RWPE2 (cell line): Measurements from ENCODE around the gene IPP.

Source experiments
- ATAC-seq: fragments of 200-7000 bp; cut with Tn5 transposase; 3 replicates; pipeline ENCODE4 v1.9.1; 2021; ENCODE audit warnings: low read depth
- DNase-seq: peaks from one replicate; pipeline ENCODE4 v3.0.0-alpha.2; 2020; ENCODE audit warnings: low spot score
- H3K27ac ChIP-seq: fragments of 450-650 bp; 2 replicates; pipeline ENCODE4 v1.5.1; 2017; ENCODE audit warnings: mild to moderate bottlenecking; ENCODE audit not compliant: poor library complexity, severe bottlenecking
- H3K27me3 ChIP-seq: fragments of 250-450 bp; sonication (Bioruptor Pico); 2 replicates; pipeline ENCODE4 v1.5.1; 2021; ENCODE audit warnings: mild to moderate bottlenecking, moderate library complexity; ENCODE audit not compliant: insufficient read depth, poor library complexity, severe bottlenecking
- H3K36me3 ChIP-seq: fragments of 250-450 bp; sonication (Bioruptor Pico); 2 replicates; pipeline ENCODE4 v1.5.1; 2020; ENCODE audit warnings: low read depth, mild to moderate bottlenecking, moderate library complexity
- H3K4me1 ChIP-seq: fragments of 250-450 bp; sonication (Bioruptor Pico); 2 replicates; pipeline ENCODE4 v1.5.1; 2021; ENCODE audit warnings: mild to moderate bottlenecking, moderate library complexity; ENCODE audit not compliant: insufficient read depth, poor library complexity, severe bottlenecking
- H3K4me3 ChIP-seq: fragments of 250-450 bp; sonication (Bioruptor Pico); 2 replicates; pipeline ENCODE4 v1.5.1; 2021; ENCODE audit warnings: mild to moderate bottlenecking, moderate library complexity; ENCODE audit not compliant: severe bottlenecking
- H3K9me3 ChIP-seq: fragments of 250-450 bp; sonication (Bioruptor Pico); 2 replicates; pipeline ENCODE4 v1.5.1; 2021; ENCODE audit warnings: mild to moderate bottlenecking, moderate library complexity; ENCODE audit not compliant: severe bottlenecking
- CTCF ChIP-seq: fragments of 450-650 bp; IDR thresholded peaks from one replicate; pipeline ENCODE4 v1.5.1; 2017; ENCODE audit warnings: mild to moderate bottlenecking, moderate library complexity; ENCODE audit not compliant: poor library complexity, severe bottlenecking

IPP gene

DNA sequence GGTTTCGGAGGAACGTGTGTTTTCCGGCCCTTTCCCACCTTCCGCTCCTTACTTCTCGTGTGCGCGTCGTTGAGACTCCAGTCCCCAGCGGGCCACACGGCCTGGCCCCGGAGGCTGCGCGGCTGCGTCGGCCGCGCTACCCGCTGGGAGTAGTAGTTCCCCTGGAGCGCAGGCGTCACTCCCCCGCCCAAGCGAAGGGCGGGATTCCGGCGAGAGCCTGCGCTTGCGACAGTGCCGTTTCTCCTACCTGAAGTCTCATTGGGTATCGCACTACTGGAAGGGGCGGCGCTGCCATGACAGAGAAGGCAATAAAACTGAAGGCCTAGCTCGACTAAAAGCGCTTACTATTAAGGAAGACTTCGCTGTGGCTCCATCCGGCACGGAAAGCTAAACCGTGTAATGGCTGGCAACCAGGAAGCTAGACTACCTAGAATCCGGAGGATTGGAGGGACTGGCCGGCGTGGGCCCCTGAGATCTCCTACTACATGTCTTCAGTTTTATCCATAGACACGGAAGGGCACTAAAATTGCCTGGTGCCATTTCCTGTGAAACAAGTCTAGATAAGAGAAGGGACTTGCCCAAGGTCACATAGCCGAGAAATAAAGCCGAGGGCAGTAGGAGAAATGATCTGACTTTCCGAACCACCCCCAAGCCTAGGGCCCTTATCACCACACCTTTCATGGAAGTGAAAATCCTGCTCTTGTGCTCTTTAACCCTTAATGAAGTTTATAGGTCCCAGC, 63.3 kb downstream of the IPP start:
- peak overlapping the region; percentile 88 for H3K4me3 ChIP-seq
- DNase-seq (peak; percentile 97), ATAC-seq (peak; percentile 89)
- peak overlapping the region; percentile 85 for H3K27ac ChIP-seq
- H3K27me3 ChIP-seq, result no peaks in the 10 kb centered on the region
- H3K4me1 ChIP-seq, result no peaks in the 10 kb centered on the region
- H3K9me3 ChIP-seq, result no peaks in the 10 kb centered on the region
- peaks cover 21% of the 10 kb centered on the region for H3K36me3 ChIP-seq
- no peak for TF ChIP-seq CTCF

GRCh38 chr1:45686288-45687013, 64.0 kb downstream of the IPP start, which contains the start of gene GPBP1L1:
TSS of gene GPBP1L1 (minus strand) at chr1:45686533. CDS start at chr1:45659087, 27,446 bp downstream.
- H3K27me3 ChIP-seq, result no peaks in the 10 kb centered on the region
- DNase-seq, result peak; percentile 94

GRCh38 chr1:45686015-45686287, 64.5 kb downstream of the IPP start:
- peaks cover 14% of the 10 kb centered on the region for H3K36me3 ChIP-seq
- TF ChIP-seq CTCF, result peak; percentile 6
- peak; percentile 71 for DNase-seq
- H3K9me3 ChIP-seq, result no peaks in the 10 kb centered on the region
- H3K4me3 ChIP-seq, result peak overlapping the region; percentile 88
- H3K27ac ChIP-seq, result peak overlapping the region; percentile 85
- peaks cover 9% of the 10 kb centered on the region for H3K4me1 ChIP-seq
- ATAC-seq, result no peak; the same call in 2 of the 3 replicates
- H3K27me3 ChIP-seq, result no peaks in the 10 kb centered on the region

More at GRCh38 chr1:45686288-45687013, 64.0 kb downstream of the IPP start, which contains the start of gene GPBP1L1:
- Histone ChIP-seq H3K9me3 (no peaks in the 10 kb centered on the region), H3K27ac (peak within 1 kb of the TSS; percentile 85), H3K4me1 (peaks cover 5% of the 10 kb centered on the region), H3K36me3 (peaks cover 18% of the 10 kb centered on the region), H3K4me3 (peak within 1 kb of the TSS; percentile 88)
- peak; percentile 71 for ATAC-seq
- TF ChIP-seq CTCF, result no peak

DNA sequence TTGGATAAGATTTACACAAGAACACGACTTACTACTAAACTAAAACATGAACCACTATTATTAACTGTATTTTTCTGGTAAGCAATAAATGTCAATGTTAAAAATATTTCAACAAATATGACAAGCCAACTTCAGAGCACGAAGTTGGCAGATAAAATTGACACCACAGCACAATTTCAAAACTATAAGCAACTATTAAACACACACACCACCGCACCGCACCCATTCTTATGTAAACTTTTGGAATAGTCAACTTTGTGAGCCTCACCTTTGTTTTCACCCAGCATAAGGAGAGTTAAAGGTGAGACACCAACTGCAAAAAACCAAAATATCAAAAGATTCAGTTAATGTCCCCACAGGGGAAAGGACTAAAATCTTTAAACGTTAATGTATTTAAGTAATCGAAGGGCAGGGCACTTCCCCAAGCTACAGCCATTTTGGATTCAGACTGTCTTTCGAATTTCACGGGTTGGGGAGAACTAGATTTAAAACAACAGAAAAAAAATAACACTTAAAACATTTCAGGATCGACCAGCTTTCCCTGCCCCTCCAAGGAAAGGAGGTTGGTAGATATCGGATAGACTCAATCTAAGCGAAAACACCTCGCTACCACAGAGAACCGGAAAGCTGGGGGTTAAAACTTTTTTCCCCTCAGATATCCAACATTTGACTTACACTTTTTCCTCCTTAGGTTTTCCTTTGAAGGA, 65.0 kb downstream of the IPP start:
- ATAC-seq (no peak), DNase-seq (no peak)

More for the DNA sequence above, 65.0 kb downstream of the IPP start:
- Histone ChIP-seq H3K27ac (peak overlapping the region; percentile 85), H3K9me3 (no peaks in the 10 kb centered on the region), H3K27me3 (no peaks in the 10 kb centered on the region), H3K4me1 (peaks cover 12% of the 10 kb centered on the region), H3K36me3 (peaks cover 9% of the 10 kb centered on the region), H3K4me3 (peak overlapping the region; percentile 88)
- TF ChIP-seq CTCF, result no peak
